PFSK-1 (cell line): ENCODE results near the gene DMRT2.

ENCODE experiments used
- FOXP2 ChIP-seq: optimal IDR thresholded peaks from 2 replicates; pipeline ENCODE3; 2011; ENCODE audit warnings: borderline replicate concordance, control low read depth, inconsistent platforms; ENCODE audit not compliant: insufficient read depth; ENCODE audit errors: extremely low read length, extremely low read depth
- POLR2AphosphoS5 ChIP-seq: IDR thresholded peaks from 2 replicates; pipeline ENCODE4 v1.6.1; 2012; ENCODE audit warnings: low read depth, mild to moderate bottlenecking, control low read depth, low read length, moderate library complexity
- SIN3A ChIP-seq: IDR thresholded peaks from 2 replicates; pipeline ENCODE4 v1.6.1; 2012; ENCODE audit warnings: mild to moderate bottlenecking, low read length, moderate library complexity, borderline replicate concordance; ENCODE audit not compliant: insufficient read depth
- TAF1 ChIP-seq: IDR thresholded peaks from 2 replicates; pipeline ENCODE4 v1.6.1; 2012; ENCODE audit warnings: low read length, control low read depth, borderline replicate concordance; ENCODE audit not compliant: insufficient read depth
- TF ChIP-seq, protein P1 (sequence below), 2 experiments: IDR thresholded peaks; 2 replicates each; pipeline versions ENCODE4 v1.6.1 to v1.8.0; 2011 to 2012; ENCODE audit warnings: low read depth in 2 of 2, low read length in 2 of 2, control low read depth in 1 of 2, inconsistent platforms in 1 of 2, mild to moderate bottlenecking in 1 of 2, moderate library complexity in 1 of 2; ENCODE audit not compliant: insufficient read depth in 1 of 2

The DMRT2 gene

DNA sequence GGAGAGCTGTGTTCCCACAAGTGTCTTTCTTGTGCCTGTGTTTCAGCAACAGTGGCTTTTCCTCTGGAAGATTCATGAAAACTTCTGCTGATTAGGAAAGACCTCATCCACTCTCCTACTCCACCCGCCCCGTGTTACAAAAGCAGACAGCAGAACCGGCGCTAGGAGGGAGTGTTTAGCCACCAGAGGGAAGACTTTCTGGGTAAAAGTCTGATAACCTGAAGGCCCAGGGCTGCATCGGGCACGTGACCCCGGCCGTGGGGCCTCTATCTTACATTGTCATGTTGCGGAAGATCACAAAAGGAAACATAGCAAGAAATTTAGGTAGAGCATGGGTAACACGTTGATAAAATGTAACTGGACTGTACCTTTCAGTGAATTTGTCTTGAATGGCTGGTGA, 32.0 kb upstream of the DMRT2 start:
- TF ChIP-seq POLR2AphosphoS5 (no peak), TAF1 (no peak), FOXP2 (no peak), SIN3A (no peak)
- TF ChIP-seq, protein P1, sequence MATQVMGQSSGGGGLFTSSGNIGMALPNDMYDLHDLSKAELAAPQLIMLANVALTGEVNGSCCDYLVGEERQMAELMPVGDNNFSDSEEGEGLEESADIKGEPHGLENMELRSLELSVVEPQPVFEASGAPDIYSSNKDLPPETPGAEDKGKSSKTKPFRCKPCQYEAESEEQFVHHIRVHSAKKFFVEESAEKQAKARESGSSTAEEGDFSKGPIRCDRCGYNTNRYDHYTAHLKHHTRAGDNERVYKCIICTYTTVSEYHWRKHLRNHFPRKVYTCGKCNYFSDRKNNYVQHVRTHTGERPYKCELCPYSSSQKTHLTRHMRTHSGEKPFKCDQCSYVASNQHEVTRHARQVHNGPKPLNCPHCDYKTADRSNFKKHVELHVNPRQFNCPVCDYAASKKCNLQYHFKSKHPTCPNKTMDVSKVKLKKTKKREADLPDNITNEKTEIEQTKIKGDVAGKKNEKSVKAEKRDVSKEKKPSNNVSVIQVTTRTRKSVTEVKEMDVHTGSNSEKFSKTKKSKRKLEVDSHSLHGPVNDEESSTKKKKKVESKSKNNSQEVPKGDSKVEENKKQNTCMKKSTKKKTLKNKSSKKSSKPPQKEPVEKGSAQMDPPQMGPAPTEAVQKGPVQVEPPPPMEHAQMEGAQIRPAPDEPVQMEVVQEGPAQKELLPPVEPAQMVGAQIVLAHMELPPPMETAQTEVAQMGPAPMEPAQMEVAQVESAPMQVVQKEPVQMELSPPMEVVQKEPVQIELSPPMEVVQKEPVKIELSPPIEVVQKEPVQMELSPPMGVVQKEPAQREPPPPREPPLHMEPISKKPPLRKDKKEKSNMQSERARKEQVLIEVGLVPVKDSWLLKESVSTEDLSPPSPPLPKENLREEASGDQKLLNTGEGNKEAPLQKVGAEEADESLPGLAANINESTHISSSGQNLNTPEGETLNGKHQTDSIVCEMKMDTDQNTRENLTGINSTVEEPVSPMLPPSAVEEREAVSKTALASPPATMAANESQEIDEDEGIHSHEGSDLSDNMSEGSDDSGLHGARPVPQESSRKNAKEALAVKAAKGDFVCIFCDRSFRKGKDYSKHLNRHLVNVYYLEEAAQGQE (IDR thresholded peaks at IDR 0.05; ENCODE audit: insufficient read depth in 1 of 2, low read depth in 2 of 2, low read length in 2 of 2): no peak

DNA sequence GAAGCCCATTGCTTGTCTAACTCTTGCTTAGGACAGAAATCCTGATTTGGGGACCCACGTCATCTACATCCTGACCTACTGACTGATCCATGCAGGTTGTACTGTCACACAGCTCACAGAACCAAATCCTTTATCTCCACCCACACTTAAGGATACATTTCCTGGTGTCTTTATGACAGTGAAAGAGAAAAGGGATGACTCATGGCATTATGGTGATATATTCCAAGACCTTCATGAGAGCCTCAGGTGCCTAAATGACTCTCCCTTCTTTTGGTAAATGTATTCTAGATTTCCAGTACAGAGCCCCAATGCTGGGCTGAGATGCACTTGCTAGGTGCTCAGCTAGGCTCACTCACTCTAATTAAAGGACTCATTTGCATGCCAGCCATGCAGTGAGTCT, 26.0 kb upstream of the DMRT2 start:
- no peak for TF ChIP-seq TAF1

DNA sequence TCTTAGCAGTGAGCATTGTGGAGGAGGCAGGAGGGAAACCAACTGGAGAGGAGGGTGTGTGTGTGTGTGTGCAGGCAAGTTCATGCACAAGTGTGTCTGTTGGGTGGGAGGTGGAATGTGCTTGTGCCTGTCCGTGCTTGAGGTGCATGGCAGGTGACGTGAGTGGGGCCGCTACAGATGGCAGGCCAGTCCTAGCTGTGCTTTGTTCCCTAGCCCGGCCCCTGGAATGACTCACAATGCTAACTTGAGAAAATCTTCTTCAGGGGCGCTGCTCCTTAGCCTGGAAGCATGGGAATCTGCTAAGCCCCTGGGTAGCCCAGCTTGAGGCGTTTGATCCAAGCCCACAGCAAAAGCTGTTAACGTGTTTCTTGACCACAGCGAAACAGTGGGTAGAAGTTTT, 25.0 kb upstream of the DMRT2 start:
- TF ChIP-seq FOXP2 (no peak), TAF1 (no peak), POLR2AphosphoS5 (no peak), SIN3A (no peak)
- TF ChIP-seq, protein P1 (IDR thresholded peaks at IDR 0.05; ENCODE audit: insufficient read depth in 1 of 2, low read depth in 2 of 2, low read length in 2 of 2): no peak

DNA sequence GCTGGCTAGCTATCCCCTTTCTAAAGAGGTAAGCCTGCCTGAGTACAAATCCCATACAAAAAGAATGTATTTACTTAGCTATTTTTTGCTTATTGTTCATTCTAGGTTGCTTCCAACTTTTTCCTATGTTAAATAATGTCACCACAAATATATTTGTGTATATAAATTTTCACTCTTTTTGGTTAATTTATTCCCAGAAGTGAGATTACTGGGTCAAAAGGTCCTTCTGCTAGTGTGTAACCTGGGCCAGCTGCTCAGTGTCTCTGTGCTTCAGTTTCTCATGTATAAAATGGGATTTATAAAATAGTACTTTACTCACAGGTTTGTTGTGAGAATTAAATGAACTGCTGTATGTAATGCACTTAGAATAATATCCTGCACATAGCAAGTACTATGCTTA, 23.9 kb upstream of the DMRT2 start:
- TF ChIP-seq POLR2AphosphoS5: no peak
- TF ChIP-seq FOXP2: no peak
- TF ChIP-seq SIN3A: no peak
- no peak for TF ChIP-seq TAF1
- TF ChIP-seq, protein P1 (IDR thresholded peaks at IDR 0.05; ENCODE audit: insufficient read depth in 1 of 2, low read depth in 2 of 2, low read length in 2 of 2): no peak

DNA sequence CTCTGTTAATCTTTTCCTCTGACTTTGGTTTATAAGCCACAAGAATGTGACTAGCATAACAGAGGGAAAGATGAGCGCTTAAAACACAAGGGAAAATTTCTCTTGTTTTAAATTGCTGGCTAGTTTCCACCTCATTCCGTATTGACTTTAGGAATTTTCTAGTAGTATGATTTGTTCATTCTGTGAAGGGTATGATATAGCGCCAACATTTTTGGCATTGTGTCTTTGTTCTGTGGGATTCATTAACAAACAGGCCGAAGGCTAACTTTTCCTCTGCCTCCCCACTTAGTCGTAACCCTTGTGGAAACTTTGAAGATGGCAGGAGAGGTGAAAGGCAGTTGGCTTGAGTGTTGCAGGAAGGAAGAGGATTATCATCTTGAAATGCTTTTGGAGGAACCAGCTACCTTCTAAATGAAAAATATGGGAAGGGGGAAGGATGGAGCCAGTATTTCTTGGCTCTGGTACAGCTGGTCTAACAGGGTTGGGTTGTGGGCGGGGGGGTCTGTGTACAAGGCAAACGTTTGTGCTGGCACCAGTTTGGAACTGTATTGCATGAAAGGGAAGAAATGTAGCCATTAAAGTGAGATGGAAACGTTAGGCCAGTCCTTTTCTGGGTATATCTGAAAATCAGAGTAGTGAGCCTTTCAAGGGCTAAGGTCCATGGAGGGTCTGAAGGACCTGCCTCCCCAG, 21.5 kb upstream of the DMRT2 start:
- TF ChIP-seq POLR2AphosphoS5 (no peak), TAF1 (no peak), SIN3A (no peak), FOXP2 (no peak)
- TF ChIP-seq, protein P1 (IDR thresholded peaks at IDR 0.05; ENCODE audit: insufficient read depth in 1 of 2, low read depth in 2 of 2, low read length in 2 of 2): no peak
